Ammon's horn (tissue), 1 donor: ENCODE measurements around the gene CRTC2.
A peak's percentile ranks its signal among the peaks of the same experiment; 100 is the strongest.

Experiments
- DNase-seq: peaks from one replicate; pipeline ENCODE4 v3.0.0-alpha.2; 2016; ENCODE audit warnings: low spot score

Gene CRTC2

GRCh38 chr1:153973071-153973470 is 14.7 kb upstream of the CRTC2 start:
- DNase-seq, result no peak

- DNase-seq, result no peak
Observed at GRCh38 chr1:153970346-153970745, 11.9 kb upstream of the CRTC2 start.

- DNase-seq, result no peak
Observed at GRCh38 chr1:153968972-153969371, 10.6 kb upstream of the CRTC2 start.

- DNase-seq, result no peak
Observed at GRCh38 chr1:153968408-153968807, 10.0 kb upstream of the CRTC2 start.

GRCh38 chr1:153968000-153968363 is 9.6 kb upstream of the CRTC2 start:
- no peak for DNase-seq

GRCh38 chr1:153967107-153967999 is 8.9 kb upstream of the CRTC2 start, which contains the start of gene CREB3L4:
Gene CREB3L4, plus strand, starts transcription at chr1:153967902. Its CDS starts 624 bp downstream, at chr1:153968526.
- peak; percentile 100 for DNase-seq

GRCh38 chr1:153963850-153964331 is 5.5 kb upstream of the CRTC2 start:
- DNase-seq, result no peak

- DNase-seq, result peak; percentile 99
Observed at GRCh38 chr1:153963030-153963849, 4.8 kb upstream of the CRTC2 start, which contains the start of gene SLC39A1. Gene SLC39A1, minus strand, starts transcription at chr1:153963537. Its CDS starts 822 bp downstream, at chr1:153962715.

GRCh38 chr1:153962088-153963029 is 3.9 kb upstream of the CRTC2 start:
- no peak for DNase-seq

GRCh38 chr1:153961421-153961820 is 3.0 kb upstream of the CRTC2 start:
- no peak for DNase-seq

- DNase-seq, result no peak
Observed at GRCh38 chr1:153960206-153960605, 1.8 kb upstream of the CRTC2 start.

- DNase-seq, result no peak
Observed at GRCh38 chr1:153959454-153959853, 1.0 kb upstream of the CRTC2 start.

- DNase-seq, result no peak
Observed at GRCh38 chr1:153958961-153959260, 499 bp upstream of the CRTC2 start.

GRCh38 chr1:153957744-153958110 is 685 bp downstream of the CRTC2 start:
- no peak for DNase-seq

- no peak for DNase-seq
Observed at GRCh38 chr1:153956997-153957715, 1.3 kb downstream of the CRTC2 start.

- no peak for DNase-seq
Observed at GRCh38 chr1:153954826-153955225, 3.6 kb downstream of the CRTC2 start.

GRCh38 chr1:153953859-153954365 is 4.5 kb downstream of the CRTC2 start:
- DNase-seq, result no peak

- no peak for DNase-seq
Observed at GRCh38 chr1:153951801-153952200, 6.6 kb downstream of the CRTC2 start.

- no peak for DNase-seq
Observed at GRCh38 chr1:153951183-153951582, 7.2 kb downstream of the CRTC2 start.

GRCh38 chr1:153946622-153947241 is 11.7 kb downstream of the CRTC2 start, which contains the start of gene DENND4B:
Gene DENND4B, minus strand, starts transcription at chr1:153946718. Its CDS starts 2,344 bp downstream, at chr1:153944374.
- DNase-seq, result peak; percentile 85
